Duodenal mucosa (tissue), 2 donors: Measurements from ENCODE around the gene ZNF740.

ENCODE experiments used
- H3K27ac ChIP-seq: one replicate; pipeline ENCODE4 v1.7.0; 2013; ENCODE audit warnings: low read depth, low read length
- H3K27me3 ChIP-seq, 2 donors: one replicate each; pipeline ENCODE4 v1.7.0; 2013; ENCODE audit warnings: low read length in 2 of 2, control low read depth in 1 of 2; ENCODE audit not compliant: insufficient read depth in 2 of 2, control insufficient read depth in 1 of 2
- H3K36me3 ChIP-seq, 2 donors: one replicate each; pipeline ENCODE4 v1.7.0; 2013; ENCODE audit warnings: low read length in 2 of 2, control low read depth in 1 of 2; ENCODE audit not compliant: insufficient read depth in 2 of 2, control insufficient read depth in 1 of 2
- H3K4me1 ChIP-seq, 2 donors: one replicate each; pipeline ENCODE4 v1.7.0; 2013; ENCODE audit warnings: low read length in 2 of 2, control low read depth in 1 of 2; ENCODE audit not compliant: insufficient read depth in 2 of 2, control insufficient read depth in 1 of 2
- H3K4me3 ChIP-seq, 2 donors: one replicate each; pipeline ENCODE4 v1.7.0; 2013; ENCODE audit warnings: low read length in 2 of 2, low read depth in 1 of 2
- H3K9ac ChIP-seq, 2 donors: one replicate each; pipeline ENCODE4 v1.7.0; 2013; ENCODE audit warnings: low read length in 2 of 2, low read depth in 1 of 2
- H3K9me3 ChIP-seq, 2 donors: one replicate each; pipeline ENCODE4 v1.7.0; 2013; ENCODE audit warnings: low read length in 2 of 2, control low read depth in 1 of 2; ENCODE audit not compliant: control insufficient read depth in 1 of 2

Gene ZNF740

GRCh38 chr12:53210843-53211242 is 30.3 kb downstream of the ZNF740 start:
- Histone ChIP-seq H3K9ac (no peak overlapping the region), H3K27ac (no peak overlapping the region), H3K4me3 (no peak overlapping the region), H3K27me3 (no peaks in the 10 kb centered on the region), H3K36me3 (peaks cover 0 to 8% of the 10 kb centered on the region in 2 donors), H3K9me3 (no peaks in the 10 kb centered on the region), H3K4me1 (peaks cover 29 to 35% of the 10 kb centered on the region in 2 donors)

GRCh38 chr12:53211476-53212381 is 31.2 kb downstream of the ZNF740 start:
- Histone ChIP-seq H3K4me1 (peaks cover 22 to 34% of the 10 kb centered on the region in 2 donors), H3K36me3 (peaks cover 0 to 8% of the 10 kb centered on the region in 2 donors), H3K9me3 (no peaks in the 10 kb centered on the region), H3K4me3 (no peak overlapping the region), H3K9ac (no peak overlapping the region), H3K27ac (no peak overlapping the region), H3K27me3 (no peaks in the 10 kb centered on the region)

- H3K4me3 ChIP-seq: no peak overlapping the region
- no peaks in the 10 kb centered on the region for H3K9me3 ChIP-seq
- H3K4me1 ChIP-seq: peaks cover 25 to 36% of the 10 kb centered on the region in 2 donors
- H3K27me3 ChIP-seq: no peaks in the 10 kb centered on the region
- no peak overlapping the region for H3K27ac ChIP-seq
- H3K9ac ChIP-seq: no peak overlapping the region
- H3K36me3 ChIP-seq: peaks cover 0 to 8% of the 10 kb centered on the region in 2 donors
These were observed 32.4 kb downstream of the ZNF740 start for GRCh38 chr12:53212931-53213330.

GRCh38 chr12:53213348-53213747 is 32.8 kb downstream of the ZNF740 start:
- no peak overlapping the region for H3K4me3 ChIP-seq
- H3K27me3 ChIP-seq: no peaks in the 10 kb centered on the region
- peaks cover 25 to 32% of the 10 kb centered on the region in 2 donors for H3K4me1 ChIP-seq
- H3K9me3 ChIP-seq: no peaks in the 10 kb centered on the region
- H3K9ac ChIP-seq: no peak overlapping the region
- no peak overlapping the region for H3K27ac ChIP-seq
- H3K36me3 ChIP-seq: peaks cover 0 to 8% of the 10 kb centered on the region in 2 donors

GRCh38 chr12:53214221-53214620 is 33.7 kb downstream of the ZNF740 start:
- peaks cover 22 to 27% of the 10 kb centered on the region in 2 donors for H3K4me1 ChIP-seq
- H3K9me3 ChIP-seq: no peaks in the 10 kb centered on the region
- H3K9ac ChIP-seq: no peak overlapping the region
- H3K4me3 ChIP-seq: no peak overlapping the region
- H3K27me3 ChIP-seq: peaks cover 0 to under 1% of the 10 kb centered on the region in 2 donors
- peaks cover 0 to 8% of the 10 kb centered on the region in 2 donors for H3K36me3 ChIP-seq
- no peak overlapping the region for H3K27ac ChIP-seq

GRCh38 chr12:53214687-53215455 is 34.3 kb downstream of the ZNF740 start:
- Histone ChIP-seq H3K9ac (no peak overlapping the region), H3K9me3 (no peaks in the 10 kb centered on the region), H3K36me3 (peaks cover 0 to 8% of the 10 kb centered on the region in 2 donors), H3K27me3 (peaks cover 0 to 7% of the 10 kb centered on the region in 2 donors), H3K27ac (no peak overlapping the region), H3K4me3 (no peak overlapping the region), H3K4me1 (peaks cover 26 to 27% of the 10 kb centered on the region in 2 donors)

GRCh38 chr12:53215497-53215896 is 35.0 kb downstream of the ZNF740 start:
- Histone ChIP-seq H3K27ac (no peak overlapping the region), H3K27me3 (peaks cover 0 to 7% of the 10 kb centered on the region in 2 donors), H3K36me3 (peaks cover 0 to 8% of the 10 kb centered on the region in 2 donors), H3K4me1 (peaks cover 24 to 26% of the 10 kb centered on the region in 2 donors), H3K9me3 (no peaks in the 10 kb centered on the region), H3K4me3 (no peak overlapping the region), H3K9ac (no peak overlapping the region)

- Histone ChIP-seq H3K9me3 (no peaks in the 10 kb centered on the region), H3K27ac (no peak overlapping the region), H3K4me3 (no peak overlapping the region), H3K9ac (no peak overlapping the region), H3K27me3 (peaks cover 0 to 7% of the 10 kb centered on the region in 2 donors), H3K36me3 (peaks cover 0 to 8% of the 10 kb centered on the region in 2 donors), H3K4me1 (peaks cover 26 to 31% of the 10 kb centered on the region in 2 donors)
These were observed 36.8 kb downstream of the ZNF740 start for GRCh38 chr12:53217051-53217930.

GRCh38 chr12:53217931-53218307 is 37.4 kb downstream of the ZNF740 start:
- Histone ChIP-seq H3K36me3 (peaks cover 0 to 8% of the 10 kb centered on the region in 2 donors), H3K27ac (no peak overlapping the region), H3K9ac (no peak overlapping the region), H3K27me3 (peaks cover 0 to 7% of the 10 kb centered on the region in 2 donors), H3K4me3 (no peak overlapping the region), H3K4me1 (peaks cover 32 to 36% of the 10 kb centered on the region in 2 donors), H3K9me3 (no peaks in the 10 kb centered on the region)
